Measurements from ENCODE around the gene NUTM2A.
"Not testable (repeated sequence)": the region's sequence is repeated elsewhere in the genome, so short reads cannot be mapped to it uniquely, and the experiment has no call there.

The NUTM2A gene, protein sequence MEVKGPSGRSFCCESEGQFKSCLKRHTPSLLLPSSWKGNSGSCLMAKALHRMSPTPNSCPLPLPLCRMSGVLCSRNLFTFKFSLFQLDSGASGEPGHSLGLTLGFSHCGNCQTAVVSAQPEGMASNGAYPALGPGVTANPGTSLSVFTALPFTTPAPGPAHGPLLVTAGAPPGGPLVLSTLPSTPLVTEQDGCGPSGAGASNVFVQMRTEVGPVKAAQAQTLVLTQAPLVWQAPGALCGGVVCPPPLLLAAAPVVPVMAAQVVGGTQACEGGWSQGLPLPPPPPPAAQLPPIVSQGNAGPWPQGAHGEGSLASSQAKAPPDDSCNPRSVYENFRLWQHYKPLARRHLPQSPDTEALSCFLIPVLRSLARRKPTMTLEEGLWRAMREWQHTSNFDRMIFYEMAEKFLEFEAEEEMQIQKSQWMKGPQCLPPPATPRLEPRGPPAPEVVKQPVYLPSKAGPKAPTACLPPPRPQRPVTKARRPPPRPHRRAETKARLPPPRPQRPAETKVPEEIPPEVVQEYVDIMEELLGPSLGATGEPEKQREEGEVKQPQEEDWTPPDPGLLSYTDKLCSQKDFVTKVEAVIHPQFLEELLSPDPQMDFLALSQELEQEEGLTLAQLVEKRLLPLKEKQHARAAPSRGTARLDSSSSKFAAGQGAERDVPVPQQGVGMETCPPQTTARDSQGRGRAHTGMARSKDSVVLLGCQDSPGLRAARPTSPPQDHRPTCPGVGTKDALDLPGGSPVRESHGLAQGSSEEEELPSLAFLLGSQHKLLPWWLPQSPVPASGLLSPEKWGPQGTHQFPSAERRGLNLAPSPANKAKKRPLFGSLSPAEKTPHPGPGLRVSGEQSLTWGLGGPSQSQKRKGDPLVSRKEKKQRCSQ

DNA sequence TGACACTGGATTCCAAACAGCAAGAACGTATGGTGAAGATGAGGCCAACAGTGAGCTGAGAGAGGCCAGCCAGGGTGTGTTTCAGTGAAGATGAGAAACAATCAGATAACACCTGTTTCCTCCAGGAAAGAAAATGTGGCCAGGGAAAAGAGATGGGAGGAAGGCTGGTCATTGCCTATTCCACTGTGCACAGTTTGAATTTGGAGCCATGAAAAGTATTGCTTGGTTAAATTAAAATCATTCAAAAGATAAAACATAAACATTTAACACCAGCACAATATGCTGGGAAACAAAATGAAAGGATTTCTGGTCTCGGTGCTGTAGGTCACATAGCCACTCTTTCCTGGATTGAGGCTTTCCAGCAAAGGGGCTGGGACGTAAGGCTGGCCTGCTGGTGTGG is at the start of gene NUTM2A:
Gene NUTM2A (plus strand): TSS at position 301 of the 400 bp plus-strand sequence. CDS start 383 bp downstream, outside the sequence.
- not testable (repeated sequence) for DNase-seq

DNA sequence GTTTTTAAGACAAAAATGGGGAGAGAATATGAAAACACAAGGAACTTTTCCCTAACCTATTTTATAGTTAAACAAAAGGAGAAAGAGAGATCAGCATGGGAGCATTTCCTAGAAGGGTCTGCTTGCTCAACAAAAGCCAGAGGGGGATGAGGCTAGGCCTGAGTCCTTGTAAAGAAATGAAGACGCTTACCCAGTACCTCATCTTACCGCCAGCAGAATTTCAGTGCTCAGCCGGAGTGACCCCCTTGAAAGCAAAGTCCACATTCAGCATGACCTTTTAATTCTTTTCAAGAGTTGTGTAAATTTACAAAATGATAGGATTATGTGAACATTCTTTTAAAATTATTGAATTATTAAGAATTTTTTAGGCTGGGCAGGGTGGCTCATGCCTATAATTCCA is 47.7 kb upstream of the NUTM2A start:
- DNase-seq, ATAC-seq: not testable (repeated sequence)

More for the DNA sequence above, at the start of gene NUTM2A:
- not testable (repeated sequence) for ATAC-seq

DNA sequence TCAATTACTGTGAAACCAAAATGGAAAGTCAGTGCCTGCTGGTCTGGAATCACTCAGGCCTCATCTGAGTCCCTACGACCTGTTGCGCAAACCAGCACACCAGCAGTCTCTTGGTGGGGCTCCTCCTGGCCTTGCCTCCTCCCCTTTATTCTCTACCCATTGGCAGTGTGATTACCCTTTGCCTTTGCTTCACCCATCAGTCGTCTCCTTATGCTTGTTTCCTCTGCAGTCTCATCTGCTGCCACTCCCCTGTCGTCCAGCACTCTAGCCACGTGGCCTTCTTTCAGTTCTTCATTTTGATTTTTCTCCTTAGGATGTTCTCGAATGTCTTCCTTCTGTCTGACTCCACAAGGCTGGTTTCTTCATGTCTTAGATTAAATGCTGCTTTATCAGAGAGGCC is 40.8 kb upstream of the NUTM2A start:
- DNase-seq, ATAC-seq: not testable (repeated sequence)

DNA sequence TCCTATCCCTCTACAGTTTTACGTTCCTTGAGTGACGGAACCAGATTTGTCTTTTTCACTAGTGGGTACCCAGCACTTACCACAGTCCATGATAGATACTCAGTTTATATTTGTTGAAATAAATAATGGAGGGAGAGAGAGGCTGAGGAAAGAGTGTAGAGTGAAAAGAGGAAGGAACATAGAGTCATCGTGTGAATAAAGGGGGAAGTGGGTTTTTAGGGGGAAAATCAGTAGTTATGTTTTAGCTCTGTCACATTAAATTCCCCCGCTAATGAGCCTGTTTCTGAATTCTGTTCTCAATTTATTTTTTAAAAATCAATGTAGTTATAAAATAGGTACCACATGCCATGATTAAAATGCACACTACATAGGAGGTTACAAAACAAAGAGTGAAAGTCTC is 39.2 kb upstream of the NUTM2A start:
- DNase-seq, ATAC-seq: not testable (repeated sequence)

DNA sequence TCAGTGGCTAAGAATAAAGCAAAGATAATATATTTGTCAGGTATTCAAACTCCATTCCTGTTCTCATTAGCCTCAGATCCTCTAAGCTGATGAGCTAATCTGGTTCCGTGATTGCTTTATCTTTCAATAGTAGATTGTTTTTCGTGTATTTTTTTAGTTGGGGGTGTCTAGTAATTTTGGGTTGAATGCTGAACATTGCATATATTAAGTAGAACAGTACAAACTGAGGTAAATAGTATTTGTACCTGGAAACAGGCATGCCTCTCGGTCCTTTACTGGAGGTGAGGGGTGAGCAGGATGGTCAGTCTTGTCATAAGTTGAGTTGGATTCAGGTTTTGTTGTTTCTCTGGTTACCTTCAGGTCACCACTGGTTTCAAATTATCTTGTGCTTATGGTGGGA is 37.7 kb upstream of the NUTM2A start:
- DNase-seq, ATAC-seq: not testable (repeated sequence)

DNA sequence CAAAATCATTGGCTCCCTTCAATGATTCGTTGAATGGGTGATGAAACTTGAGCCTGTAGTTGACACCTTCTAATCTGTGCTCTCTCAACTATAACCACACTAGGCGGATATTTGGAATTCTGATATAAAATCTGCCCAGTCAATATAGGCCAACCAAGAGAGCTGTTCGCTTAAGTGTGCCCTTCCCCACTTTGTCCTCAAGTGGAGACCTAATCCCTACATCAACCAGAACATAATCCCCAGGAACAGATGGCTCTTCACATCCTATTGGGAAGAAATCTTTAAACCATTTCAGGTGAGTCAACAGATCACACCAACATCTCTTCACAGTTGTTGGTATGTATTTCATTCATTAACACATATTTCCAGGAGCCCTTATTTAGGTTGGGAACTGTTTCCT is 33.4 kb upstream of the NUTM2A start:
- DNase-seq, ATAC-seq: not testable (repeated sequence)

DNA sequence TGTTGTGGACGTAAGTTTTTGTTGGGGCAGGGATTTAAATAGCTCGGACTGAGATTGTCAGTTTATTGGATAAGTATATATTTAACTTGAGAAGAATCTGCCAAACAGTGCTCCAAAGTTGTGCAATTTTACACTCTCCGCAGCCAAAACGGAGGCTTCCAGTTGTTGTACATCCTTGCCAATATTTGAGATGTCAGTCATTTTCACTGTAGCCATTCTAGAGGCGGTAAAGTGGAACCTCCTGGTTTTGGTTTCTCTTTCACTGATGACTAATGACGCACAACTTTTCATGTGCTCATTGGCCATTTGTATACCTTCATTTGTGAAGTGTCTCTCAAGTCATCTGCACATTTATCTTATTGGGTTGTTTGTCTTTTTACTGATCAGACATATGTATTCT is 24.3 kb upstream of the NUTM2A start:
- ATAC-seq = peak; percentile 47
- DNase-seq = not testable (repeated sequence)

DNA sequence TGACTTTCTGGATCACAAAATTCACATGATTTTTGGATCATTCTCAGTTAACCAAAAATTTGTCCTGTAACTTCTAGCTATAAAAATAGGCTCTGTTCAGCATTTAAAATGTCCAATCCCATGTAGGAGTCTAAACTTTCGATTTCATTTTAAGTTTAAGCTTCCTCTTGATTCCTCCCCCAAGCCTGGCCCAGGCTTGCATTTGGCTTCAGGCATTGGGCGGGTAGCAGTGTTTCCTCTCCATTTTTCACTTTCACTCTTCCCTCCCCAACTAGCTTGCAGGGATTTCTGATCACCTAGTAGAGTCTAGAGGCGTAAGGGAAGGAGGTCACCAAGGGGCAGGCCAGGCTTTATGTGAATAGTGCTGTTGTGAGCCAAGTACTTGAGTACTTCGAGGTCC is 20.4 kb upstream of the NUTM2A start:
- not testable (repeated sequence) for DNase-seq, ATAC-seq

DNA sequence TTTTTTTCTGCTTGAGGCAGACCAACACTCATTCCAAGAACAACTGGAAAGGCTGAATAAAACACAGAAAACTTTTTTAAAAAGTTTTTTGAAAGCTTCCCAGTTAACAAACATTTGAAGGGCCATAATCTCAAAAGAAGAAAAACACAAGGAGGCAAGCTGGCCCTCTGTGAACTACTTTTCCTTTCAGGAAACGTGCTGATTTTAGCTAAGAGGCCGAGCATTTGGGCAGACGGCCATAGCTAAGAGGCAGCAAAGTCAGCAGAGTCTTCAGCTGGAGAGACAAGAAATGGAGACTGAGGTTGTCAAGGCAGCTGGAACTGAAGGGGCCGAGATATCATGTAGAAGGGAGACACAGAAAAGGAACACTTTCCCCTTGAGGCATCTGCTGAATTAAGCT is 18.3 kb upstream of the NUTM2A start:
- ATAC-seq, DNase-seq: not testable (repeated sequence)

DNA sequence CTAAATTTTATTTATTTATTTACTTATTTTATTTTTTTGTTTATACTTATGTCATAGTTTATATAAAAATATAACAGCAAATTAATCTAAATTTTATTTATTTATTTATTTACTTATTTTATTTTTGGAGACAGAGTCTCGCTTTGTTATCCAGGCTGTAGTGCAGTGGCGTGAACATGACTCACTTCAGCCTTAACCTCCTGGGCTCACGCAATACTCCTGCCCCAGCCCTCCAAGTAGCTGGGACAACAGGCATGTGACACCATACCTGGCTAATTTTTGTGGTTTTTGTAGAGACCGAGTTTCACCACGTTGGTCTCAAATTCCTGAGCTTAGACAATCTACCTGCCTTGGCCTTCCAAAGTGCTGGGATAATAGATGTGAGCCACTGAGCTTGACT is 14.9 kb upstream of the NUTM2A start:
- DNase-seq, ATAC-seq: not testable (repeated sequence)

DNA sequence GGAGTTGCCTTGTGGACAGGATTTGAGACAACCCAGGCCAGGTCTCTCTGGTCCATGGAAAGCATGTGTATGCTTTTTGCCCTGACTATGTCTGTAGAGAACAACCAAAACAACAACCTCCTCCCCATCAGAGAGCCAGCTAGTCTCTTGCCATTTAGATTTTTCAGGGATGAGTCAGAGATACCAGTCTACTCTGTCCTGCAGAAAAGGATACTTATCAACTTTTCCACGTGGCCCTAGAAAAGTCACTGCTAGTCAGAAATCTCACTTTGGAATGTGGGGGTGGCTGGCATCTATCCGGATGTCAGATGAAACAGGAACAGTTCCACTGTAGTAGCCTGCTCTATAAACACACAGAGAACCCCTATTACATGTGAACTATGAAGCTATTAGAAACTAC is 13.4 kb upstream of the NUTM2A start:
- peak; percentile 64 for ATAC-seq
- DNase-seq = not testable (repeated sequence)

DNA sequence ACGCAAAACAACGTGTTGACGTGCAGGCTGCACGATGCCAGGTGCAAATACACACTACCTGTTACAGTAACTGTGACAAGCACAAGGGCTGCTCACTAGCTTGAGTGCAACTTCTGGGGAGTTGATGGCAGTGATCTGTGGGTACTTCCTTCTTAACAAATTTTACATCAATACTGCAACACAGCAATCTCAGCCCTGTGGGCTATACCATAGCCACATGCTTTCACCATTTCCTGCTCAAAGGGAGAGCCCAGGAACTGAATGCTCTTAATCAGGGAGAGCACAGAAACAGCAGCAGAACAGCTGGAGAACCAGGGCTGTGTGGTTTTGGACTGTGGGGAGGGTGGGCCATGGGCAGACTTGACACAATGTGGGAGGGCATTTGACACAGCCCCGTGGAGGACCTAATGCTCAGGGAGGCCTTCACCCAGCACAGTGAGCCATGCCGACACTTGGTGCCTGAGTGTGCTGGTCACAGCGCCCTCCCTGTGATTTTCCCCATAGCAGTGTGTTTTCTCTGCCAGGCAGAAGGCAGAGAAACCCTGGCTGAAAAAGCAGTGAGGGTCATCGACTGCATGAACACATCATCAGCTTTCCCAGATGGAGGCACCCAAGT is 12.0 kb upstream of the NUTM2A start:
- DNase-seq, ATAC-seq: not testable (repeated sequence)

DNA sequence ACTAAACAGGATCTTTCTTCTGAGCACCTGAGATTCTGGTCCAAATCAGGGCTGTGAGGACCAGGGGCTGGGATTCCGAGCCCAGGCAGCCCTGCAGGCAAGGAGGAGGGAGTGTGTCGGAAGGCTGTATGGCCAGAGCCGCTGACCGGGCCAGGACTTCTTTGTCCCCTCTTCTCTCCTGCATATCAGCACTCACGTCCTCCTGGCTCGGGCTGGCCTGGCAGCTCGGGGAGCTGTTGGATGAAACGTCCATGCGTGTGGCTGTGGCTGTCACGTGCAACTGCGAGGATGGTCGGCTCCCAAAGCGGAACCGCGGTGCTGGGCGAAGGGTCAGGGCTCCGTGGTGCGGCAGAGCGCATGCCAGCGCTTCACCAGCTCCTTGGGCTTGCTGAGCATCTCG is 11.4 kb upstream of the NUTM2A start:
- not testable (repeated sequence) for DNase-seq, ATAC-seq

DNA sequence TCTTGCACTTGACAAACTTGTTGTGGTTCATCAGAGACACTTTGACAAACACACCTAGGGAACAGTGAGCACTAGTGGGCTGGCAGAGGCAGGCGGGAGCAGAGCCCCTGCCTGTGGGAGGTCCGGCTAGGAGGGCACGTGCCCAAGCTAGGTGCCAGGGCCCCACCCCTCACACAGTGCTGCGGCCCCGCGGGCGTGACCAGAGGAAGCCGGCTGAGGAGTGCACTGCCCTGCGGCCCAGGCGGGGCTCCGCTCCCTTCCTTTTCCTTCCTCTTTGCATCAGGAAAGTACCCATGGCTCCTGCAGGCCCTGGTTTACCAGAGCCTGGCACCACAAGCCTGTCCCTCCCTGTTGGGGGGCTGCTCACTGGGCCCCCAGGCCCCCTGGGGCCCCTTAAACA is 9.1 kb upstream of the NUTM2A start:
- not testable (repeated sequence) for ATAC-seq, DNase-seq

DNA sequence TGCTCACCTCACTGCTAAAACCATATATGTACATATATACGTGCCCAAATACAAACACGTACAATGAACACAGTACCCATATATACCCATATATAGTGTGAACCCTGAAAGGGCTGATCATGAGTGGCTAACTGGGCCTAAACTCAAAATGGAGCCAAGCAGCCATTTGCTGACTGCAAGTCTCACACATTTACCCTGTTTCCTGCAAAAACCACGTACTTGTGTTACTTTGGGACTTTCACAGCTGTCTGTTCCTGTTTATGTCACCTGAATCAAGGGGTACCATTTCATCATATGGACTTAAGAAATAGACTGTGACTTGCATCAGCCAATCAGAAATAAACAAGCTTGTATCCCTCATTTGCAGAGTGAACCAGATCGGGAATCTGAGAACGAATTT is 5.9 kb upstream of the NUTM2A start:
- not testable (repeated sequence) for DNase-seq, ATAC-seq

DNA sequence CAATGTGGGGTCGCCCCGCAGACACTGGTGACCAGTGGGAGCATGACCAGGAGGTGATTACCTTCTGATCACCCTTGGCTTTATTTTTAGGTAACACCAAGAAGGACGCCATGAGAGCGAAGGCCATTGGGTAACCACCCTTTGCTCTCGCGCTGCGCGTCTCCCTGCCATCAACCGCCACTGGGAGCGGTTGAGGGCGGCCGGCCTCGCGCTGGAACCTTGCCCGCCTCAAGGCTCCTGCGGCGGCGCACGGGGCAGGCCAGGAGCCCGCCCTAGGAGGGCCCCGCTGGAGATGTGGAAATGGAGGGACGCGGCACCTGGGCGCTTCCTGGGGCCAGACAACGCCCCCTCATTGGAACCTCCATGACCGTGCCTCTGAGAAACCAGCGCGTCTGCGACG is 2.5 kb upstream of the NUTM2A start:
- not testable (repeated sequence) for DNase-seq

DNA sequence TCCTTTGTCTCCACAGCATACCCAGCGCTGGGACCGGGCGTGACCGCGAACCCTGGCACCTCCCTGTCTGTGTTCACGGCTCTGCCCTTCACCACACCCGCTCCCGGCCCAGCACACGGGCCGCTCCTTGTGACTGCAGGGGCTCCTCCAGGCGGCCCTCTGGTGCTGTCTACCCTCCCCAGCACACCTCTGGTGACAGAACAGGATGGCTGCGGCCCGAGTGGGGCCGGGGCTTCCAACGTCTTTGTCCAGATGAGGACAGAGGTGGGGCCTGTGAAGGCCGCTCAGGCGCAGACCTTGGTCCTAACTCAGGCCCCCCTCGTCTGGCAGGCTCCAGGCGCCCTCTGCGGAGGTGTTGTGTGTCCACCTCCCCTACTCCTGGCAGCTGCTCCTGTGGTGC is 3.0 kb downstream of the NUTM2A start:
- not testable (repeated sequence) for DNase-seq, ATAC-seq

More for the DNA sequence above, 2.5 kb upstream of the NUTM2A start:
- ATAC-seq = not testable (repeated sequence)

DNA sequence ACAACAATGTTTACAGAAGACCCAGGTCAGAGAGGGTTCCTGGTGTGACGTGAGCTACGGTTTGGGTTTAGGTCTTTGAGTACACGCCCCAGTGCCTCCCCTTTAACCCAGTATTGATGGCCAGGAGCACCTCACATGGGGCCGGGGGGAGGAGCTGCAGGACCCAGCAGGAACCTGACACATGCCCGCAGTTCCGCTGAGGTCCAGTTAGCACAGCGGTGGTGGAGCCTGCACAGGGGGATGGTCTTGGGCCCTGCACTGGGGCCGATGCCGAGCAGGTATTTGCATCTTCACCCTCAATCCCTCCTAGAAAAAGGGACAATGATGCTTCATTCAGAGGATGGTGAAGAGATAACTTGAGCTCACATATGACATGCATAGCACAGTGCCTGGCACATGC is 4.0 kb downstream of the NUTM2A start:
- DNase-seq, ATAC-seq: not testable (repeated sequence)

DNA sequence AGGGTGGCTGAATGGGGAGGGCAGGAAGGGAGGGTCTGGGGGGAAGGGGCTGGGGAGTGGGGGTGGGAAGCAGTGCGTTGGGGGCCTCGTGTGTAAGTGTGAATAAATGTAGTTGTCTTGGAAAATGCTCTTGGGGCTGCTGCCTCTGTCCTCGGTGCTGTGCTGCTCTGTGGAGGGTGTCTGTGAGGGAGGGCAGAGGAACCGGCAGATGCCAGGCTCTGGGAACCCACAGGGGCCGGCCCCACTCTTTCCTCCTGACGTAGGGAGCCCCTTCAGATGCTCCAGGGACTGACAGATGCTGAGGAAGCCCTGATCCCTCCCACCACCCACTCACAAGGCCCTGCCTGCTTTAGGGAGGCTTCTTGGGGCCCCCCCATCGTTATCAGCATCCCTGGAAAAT is 9.6 kb downstream of the NUTM2A start:
- DNase-seq, ATAC-seq: not testable (repeated sequence)

DNA sequence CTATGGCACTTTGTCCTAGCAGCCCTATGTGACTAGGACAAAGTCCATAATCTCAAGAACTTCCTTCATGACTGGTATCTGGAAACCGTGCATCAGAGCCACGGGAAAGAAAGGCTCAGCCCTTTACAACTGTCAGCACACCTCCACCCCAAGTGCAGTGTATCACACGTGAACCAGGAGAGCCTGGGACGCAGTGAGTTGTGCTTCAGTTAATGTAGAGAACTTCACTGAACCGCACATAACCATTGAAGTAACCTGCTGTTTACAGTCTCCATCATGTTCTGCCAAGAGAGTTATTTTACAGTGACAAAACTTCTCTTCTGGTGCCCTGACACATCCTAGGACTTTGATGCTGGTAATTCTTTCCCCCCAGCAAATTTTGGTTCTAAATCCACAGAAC is 12.0 kb downstream of the NUTM2A start:
- ATAC-seq, DNase-seq: not testable (repeated sequence)

DNA sequence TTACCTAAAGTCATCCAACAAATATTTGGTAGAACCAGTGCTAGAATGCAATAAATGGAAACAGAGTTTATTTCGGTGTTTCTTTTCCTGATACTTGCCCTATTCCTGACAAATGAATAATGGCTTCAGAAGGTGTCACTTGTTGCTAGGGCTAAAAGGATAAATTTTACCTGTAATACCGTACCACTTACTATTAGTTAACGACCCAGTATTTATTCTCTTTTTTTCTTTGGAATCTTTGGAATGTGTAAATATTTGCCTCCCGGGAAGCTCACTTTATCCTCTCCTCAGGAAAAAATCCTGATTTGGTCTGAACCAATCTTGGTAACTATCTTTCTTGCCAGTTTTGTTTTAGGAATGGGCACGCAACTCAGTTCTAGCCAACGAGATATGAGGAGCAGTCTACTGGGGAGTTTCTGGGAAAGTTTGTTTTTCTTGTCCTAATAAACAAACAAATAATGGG is 14.1 kb downstream of the NUTM2A start:
- not testable (repeated sequence) for DNase-seq, ATAC-seq

DNA sequence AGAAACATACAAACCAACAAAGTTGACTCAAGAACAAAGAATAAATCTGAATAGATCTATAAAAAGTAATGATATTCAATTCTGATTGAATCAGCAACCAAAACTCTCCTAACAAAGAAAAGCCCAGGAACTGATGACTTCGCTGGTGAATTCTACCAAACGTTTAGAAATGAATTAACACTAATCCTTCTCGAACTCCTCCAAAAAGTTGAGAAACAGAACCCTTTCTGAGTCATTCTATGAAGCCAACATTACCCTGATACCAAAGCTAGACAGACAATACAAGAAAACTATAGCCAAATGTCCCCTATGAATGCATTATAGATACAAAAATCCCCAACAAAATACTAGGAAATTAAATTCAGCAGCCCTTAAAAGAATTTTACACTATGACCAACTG is 16.9 kb downstream of the NUTM2A start:
- not testable (repeated sequence) for DNase-seq, ATAC-seq

All from stimulated activated naive CD8-positive, alpha-beta T cell treated with anti-CD3 and anti-CD28 coated beads, Interleukin-15, Interleukin-2, amounts not matched to agents 100 U/mL and 50 U/mL, for 24 hours (primary cell).